Measurements from ENCODE around the gene MAML2.
A peak's percentile ranks its signal among the peaks of the same experiment; 100 is the strongest.

MAML2 gene

DNA sequence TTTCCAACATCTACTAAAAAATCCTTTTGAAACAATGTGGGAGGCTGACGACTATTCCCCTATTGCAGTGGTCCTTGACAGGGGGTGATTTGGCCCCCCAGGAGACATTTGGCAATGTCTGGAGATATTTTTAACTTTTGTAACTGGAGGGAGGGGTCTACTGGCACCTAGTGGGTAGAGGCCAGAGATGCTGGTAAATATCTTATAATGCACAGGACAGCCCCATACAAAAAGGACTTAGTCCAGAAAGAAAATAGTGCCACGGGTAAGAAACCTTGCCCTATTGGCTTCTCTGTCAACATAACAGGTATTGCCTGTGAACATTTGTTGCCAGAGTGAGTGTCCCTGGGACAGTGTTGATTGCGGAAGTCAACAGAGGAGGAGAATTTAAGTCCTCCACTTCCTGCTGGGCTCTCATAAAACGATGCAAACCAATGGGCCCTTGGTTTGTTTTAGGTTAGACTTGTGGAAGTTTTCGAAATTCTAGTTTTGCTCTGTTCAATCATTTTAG lies 101.6 kb downstream of the MAML2 start:
- no peak for DNase-seq (ENCODE audit: low read depth, low spot score)

DNA sequence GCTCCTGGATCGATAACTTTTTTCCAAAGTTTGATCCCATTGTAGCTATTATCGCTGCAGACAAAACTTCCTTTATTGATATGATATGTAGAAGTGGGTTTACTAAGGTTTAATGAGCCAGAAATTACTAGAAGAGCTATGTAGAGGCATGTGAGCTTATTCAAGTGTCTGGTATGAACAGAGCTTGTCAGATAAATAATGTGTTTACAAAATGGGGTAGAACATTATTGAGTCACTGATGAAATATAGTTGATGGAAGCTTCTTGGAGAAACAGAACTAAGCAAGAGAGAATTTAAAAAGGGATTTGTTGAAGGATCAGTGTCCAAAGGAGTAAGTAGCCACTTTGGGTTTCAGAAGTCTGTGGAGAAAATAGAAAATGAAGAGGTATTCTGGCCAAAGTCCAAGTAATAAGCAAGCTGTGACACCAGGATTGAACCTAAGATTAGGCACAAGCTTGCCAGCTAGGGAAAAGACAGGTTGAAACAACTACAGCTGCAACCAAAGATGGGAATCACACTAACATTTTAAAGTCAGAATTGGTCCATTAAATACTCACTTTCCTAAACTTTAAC lies 104.3 kb downstream of the MAML2 start:
- no peak for DNase-seq (ENCODE audit: low read depth, low spot score)

DNA sequence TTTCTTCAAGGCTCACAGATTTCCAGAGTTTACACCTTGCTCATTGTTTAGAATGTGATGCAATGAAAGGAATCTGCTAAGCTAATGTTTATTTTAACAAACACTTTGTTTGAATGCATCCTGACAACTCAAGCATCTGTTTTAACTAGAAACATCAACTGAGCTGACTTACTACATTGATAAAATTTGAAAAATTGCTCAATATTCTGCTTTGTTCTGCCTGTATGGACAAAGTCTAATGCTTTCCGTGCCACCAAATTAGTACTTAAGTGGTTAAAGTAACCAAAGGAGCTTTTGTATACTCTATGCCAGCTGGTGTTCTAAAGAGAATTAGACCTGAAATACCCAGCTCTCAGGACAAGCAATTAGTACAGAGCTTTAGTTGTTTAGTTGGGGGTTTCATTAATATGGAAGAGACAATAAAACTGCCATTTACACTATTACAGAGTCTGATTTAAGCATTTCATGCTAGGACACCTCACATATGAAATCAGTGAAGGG lies 105.2 kb downstream of the MAML2 start:
- DNase-seq (ENCODE audit: low read depth, low spot score) = no peak

DNA sequence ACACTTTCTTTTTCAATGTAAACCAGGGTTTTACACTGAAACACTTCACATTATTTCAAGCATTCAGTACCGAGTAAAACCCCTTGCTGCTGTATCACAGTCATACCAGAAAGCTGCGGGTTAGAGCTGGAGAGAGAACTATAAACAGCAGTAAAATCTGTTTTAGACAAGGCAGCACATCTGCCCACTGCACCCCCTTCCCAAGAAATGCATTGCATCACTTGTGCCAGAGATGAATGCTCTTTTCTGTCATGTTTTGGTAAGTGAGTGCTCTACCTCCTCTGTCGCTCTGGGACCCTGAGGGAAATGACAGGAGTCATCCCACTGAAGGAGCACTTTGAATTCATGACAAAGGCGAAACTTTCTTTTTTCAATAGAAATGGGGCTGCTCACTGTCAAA lies 107.2 kb downstream of the MAML2 start:
- DNase-seq (ENCODE audit: low read depth, low spot score) = no peak

DNA sequence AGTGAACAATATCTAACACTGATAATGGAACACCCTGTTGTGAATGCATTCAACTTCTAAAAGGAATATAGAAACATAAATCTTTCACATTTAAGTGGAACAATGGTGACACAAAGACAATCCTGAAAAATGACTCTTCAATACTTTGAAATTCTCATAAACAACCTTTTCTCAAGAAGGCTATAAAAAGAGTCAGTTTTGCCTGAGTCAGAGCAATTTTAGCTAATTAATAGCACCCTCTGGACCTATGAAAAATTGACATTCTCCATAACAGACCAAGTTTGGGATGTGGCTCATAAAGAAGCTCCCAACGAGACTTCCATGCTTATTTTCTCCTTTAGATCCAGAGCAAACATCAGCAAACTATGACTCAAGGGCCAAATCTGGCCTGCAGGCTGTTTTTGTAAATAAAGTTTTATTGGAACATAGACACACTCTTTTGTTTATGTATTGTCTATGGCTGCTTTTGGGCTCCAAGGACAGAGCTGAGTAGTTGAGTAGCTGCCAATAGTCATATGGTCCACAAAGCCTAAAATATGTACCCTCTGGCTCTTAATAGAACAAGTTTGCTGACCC lies 108.0 kb downstream of the MAML2 start:
- DNase-seq (ENCODE audit: low read depth, low spot score) = no peak

DNA sequence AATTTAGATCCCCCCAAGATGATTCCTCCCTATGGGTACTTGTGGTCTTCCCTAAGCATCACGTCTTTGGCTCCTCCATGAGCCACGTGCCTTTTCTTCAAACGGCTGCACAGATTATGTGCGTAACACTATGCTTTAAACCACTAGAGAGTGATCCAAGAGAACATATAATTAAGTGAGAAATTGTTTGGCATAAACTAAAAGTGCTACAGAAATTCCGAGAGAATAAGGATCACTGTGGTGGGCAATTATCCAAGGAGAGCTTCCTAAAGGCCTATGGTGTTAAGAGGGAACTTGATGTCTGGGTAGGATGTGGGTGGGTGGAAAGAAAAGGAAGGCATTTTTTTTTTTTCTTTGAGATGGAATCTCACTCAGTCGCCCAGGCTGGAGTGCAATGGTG lies 110.9 kb downstream of the MAML2 start:
- DNase-seq (ENCODE audit: low read depth, low spot score) = no peak

DNA sequence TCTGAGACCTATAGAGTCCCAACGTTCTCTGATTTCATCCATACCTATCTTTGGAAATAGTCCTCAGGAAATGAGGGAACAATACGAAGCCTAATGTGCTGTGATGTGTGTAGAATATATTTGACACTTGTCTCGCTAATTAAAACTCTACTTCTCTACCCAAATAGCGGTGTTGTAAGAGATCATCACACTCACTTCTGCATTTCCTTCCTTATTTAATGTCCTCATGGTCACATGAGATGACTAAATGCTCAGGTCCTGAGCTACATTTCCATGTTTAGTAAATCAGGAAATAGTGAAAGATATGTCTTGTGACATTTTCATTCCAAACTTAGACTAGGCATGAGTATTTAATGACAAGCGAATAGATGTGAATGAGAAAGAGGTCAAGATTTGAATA lies 112.3 kb downstream of the MAML2 start:
- DNase-seq (ENCODE audit: low read depth, low spot score) = no peak

DNA sequence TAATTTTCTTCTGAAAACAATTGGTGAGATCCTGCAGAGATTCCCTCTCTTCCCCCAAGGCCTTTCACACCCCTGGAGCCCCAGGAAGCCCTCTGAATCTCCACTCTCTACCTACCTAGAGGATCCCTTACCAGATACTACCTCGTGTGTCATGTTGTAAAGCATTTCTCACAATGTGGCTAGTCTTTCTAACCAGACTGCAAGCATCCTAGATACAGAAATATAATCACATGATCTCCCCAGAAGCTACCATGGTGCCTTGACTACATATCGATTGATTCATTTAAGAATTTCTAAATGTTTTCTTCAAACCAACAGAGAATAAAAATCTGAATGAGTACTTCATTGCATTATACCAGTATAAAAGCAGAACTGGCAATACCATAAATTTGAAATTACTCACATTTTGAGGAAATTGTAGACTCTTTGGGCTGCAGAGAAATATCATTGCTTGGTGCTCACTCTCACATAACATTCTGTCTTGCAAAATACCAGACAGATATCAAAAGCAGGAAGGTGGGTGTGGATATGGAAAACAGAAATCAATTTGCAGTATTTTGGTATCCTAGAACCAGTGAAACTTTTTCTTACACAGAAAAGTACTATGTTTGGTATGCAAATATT lies 113.5 kb downstream of the MAML2 start:
- DNase-seq (ENCODE audit: low read depth, low spot score) = no peak

DNA sequence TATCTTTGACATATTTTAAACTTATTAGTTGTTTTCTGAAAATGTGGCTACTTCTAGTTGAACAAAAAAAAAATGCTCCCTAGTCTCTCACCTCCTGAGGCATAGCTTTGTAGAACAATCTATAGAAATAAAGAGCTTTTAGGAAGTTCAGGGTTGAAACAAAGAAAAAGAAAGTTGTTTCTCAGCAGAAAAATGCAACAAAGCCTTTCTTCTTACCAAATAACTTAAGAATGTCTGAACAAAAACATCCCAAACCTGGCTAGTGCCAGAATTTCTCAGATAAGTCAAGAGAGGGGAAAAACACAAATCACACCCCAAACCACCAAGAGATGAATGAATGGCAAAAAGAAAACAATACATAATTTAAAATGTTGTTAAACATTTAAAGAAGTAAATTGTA lies 114.1 kb downstream of the MAML2 start:
- DNase-seq (ENCODE audit: low read depth, low spot score) = no peak

DNA sequence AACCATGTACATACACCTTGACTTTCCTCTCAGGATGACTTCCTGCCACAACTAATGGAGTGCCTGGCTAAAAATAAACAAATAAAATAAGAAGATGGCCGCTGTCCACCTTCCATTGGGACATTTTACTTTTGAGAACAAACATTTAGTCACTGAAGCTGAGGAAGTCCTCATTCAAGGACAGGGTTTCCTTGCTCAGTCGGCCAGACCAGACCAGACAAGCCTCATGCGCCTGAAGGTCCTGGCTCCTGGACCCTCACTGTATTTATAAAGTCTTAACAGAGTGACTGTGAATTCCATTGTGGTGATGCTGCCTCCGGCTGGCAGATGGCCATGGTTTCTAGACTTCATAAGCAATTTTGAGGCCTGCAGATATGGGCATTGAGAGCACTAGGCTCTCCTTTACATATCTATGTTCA lies 114.5 kb downstream of the MAML2 start:
- DNase-seq (ENCODE audit: low read depth, low spot score) = peak; percentile 68

DNA sequence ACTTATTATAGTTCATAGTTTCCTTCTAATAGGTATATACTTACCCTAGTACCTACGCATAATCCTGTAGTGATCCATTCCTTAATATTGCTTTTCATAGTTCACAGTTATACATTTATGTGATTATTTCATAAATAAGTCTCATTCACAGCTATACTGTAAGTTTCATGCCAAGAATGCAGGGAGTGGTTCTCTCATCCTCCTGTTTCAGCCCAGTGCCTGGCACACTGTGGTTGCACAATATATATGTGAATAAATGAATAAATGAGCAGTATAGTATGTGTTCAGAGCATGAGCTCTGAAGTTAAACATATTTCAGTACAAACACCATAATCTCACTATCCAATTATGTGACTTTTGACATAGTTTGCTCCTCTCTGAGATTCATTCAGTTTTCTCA lies 115.8 kb downstream of the MAML2 start:
- DNase-seq (ENCODE audit: low read depth, low spot score) = no peak

DNA sequence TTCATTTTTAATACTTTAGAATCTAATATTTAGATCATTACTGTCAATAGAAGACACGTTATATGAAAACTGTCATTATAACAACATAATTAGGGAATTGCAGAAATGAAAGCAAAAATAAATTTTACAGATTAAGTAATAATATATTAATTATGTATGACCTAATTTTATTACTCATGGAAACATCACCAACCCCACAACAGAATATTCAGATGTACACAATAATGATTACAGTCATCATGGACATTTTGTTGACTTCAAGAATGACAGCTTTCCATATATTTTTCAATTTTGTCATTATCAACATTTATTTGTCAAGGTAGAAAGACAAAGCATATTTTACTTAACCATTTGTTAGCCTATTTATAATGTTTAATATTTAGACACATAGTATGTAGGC lies 119.9 kb downstream of the MAML2 start:
- DNase-seq (ENCODE audit: low read depth, low spot score) = no peak

DNA sequence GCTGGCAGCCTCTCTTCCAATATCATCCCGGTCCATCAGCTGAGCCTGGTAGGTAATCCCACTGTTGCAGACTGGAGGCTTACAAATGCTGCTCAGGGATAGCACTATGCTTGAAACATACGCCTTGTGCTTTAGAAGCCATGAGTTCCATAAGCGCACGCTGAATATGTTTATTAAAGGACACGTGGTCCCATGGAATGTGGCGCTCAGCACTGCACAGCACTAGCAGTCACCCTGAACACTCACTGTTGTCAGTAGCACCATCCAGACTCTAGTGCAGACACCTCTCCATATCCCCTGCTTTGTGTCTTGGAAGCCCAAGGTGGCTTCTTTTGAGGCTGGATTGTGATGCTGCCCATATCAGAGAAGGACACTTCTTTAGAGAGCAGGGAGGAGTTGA lies 120.9 kb downstream of the MAML2 start:
- DNase-seq (ENCODE audit: low read depth, low spot score) = no peak

DNA sequence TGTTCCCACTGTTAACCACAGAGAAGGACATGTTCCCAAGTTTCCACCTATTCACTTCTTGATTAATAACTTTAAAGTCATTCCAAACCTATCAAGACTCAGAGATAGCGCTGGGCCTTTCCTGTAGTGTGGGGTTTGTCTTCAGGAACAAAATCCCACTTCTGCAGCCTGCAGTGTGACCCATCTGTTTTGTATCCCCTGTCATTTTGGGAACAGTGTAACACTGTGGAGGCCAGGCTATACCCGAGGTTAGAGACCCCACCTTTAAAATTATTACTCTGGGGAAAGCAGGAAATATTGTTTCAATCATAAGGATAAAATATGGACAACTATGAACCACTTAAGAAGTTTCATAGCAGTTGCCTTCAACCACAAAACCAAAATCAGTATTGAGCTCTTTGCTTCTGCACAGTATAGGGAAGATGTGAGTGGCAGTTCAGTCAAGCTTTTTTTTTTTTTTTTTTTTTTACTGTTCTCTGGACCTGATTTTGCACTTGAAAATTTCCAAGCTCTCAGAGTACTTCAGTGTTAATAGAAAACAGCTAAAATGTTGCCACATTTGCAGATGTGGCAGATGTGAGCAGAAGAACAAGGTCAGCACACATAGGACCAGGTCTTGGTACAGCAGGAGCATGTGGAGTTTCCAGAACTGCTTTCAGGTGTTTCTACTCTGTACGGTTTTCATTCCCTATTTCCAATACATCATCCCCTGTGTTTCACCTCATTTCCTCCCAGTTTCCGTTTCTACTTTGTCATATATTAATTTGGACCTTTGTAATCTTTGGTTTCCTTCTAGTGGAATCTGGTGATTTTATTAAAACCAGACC lies 121.5 kb downstream of the MAML2 start:
- no peak for DNase-seq (ENCODE audit: low read depth, low spot score)

DNA sequence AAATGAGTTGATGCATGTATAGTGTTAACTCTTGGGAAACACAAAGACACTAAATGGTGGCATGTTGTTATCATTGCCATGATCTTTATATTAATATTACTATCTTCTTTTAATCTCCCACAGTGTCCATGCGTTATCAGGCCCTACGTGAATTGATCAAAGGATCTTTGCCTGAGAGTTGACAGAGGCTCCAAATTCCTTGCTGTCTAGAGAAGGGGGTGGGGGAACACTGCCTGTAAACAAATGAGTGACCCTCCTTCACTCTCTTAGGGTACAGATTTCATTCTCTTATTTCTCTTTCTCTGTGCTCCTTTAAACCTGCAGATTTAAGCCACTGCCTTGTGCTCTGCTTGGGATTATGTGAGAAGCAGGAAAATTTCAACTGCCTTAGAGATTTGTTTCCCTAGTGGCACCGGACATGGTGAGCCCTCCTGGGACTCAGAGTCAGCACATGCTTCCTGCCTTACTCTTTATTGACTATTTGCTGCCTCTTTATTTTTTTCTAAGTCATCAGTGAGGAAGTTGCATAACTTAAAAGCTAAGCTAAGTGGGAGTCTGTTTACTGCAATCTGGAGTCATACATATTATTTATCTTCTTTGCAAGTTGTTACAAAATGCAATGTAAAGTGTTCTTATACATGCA lies 122.9 kb downstream of the MAML2 start:
- DNase-seq (ENCODE audit: low read depth, low spot score) = no peak

DNA sequence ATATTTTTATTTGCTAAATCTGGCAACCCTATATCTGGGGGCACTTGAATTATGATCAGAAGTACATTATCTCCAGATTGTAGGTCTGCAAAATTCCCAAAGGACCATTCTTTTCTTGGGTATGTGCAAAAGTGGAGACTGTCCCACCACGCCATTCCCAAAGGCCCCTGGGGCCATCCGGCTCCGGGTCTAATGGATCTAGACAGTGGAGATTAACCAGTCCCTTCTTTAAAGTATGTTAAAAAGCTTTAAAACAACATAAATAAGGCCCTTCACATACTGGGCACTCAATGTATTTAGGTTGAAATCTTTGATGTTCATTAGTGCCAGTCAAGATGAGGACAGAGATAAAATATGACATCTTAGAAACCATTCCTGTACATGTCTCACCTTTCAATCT lies 124.1 kb downstream of the MAML2 start:
- no peak for DNase-seq (ENCODE audit: low read depth, low spot score)

DNA sequence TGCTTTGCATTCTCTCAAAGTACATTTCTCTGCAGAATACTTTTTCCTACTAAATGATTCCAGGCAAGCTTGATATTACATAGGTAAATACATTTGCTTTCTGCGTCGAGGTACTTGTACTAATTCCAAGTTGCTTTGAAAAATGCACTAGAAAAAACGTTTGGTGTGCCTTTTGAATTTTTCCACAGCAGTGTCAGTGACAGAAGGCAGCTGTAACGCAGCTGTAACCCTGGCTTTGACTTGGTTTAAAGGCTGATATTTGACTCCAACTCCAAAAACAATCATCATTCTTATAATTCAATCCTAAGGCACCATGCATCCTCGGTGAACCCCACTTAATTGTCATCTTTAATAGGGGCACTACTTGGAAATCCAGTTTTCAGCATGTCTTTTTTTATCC lies 125.0 kb downstream of the MAML2 start:
- no peak for DNase-seq (ENCODE audit: low read depth, low spot score)

DNA sequence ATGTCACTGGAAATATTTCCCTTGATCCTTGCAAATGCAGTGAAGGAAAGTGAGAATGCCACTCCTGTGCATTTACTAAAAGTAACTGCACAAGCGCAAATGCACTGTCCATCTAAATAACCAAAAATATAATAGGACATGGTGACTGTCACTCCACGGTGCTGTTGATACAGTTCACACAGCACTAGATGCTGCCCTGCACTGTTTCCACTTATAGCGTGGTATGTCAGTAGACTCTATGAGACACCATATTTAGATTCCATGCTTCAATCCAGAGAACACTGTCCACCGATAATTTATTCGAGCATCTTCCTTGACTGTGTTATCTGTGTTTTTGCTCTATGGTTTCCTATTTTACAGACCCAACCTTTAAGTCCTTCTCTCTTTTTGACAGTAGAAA lies 125.8 kb downstream of the MAML2 start:
- DNase-seq (ENCODE audit: low read depth, low spot score) = no peak

DNA sequence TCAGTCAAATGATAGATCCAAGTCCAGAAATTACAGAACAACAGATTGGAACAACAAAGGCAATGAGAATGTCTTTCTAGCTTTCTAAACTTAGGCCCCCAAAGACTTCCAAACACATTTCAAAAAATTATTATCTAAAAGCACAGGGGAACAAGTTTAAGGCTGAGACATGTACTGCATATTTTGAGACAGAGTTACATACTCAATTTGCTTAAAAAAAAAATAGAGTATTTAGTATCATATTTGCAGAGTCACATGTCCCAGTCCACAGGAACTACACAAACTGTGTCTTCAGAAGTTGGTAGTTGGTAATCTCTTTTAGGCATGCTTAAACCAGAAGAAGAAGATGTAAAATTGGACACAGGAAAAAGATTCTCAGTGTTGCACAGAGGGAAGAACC lies 127.2 kb downstream of the MAML2 start:
- DNase-seq (ENCODE audit: low read depth, low spot score) = no peak

DNA sequence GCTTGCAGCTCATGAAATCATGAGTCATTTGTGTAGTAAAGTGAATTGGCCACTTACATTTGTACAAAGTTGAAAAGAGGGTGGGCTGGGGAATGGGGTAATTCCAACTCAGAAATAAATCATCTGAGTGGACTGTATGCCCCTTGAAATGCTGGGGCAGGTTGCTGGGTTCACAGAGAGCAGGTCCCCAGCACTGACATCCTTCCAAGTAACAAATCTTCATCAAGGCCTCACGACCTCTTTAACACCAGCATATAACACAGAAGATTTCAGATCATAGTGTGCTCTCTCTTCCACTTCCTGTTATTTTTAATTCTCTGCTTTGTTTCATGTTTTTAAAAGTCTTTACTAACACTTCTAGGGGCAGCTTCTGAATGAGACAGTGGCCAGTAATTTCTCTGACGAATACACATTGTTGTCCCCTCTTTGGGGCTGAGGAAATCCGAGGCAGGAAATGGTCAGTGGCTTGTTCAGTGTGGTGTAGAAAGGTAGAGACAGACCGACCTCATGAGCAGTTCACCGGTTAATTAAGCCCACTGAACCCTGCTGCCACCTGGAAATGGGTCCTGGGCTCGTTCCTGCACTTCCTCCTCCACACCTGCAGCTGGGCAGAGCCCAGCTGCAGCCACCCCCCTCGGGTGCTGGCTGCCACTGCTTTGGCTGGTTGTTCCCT lies 127.7 kb downstream of the MAML2 start:
- DNase-seq (ENCODE audit: low read depth, low spot score) = no peak

DNA sequence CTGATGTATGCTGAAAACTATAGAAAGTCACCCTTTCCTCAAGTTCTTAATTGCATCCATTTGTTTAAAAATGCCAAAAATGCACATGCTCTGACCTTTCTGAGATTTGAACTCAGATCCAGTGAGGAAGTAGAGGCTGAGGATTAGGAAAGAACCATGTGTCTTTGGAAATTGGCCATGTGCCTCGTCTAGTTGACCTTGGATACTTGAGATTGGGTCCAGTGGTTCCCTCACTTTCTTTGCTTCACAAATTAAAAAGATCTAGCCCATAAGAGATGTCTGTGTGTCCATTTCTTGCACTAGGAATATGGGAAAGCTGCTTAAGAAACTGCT lies 128.3 kb downstream of the MAML2 start:
- no peak for DNase-seq (ENCODE audit: low read depth, low spot score)
